ENCODE results near the gene RBL2. TPM values are rescaled to one million over a fixed set of nuclear protein-coding genes. Genes with fewer than 3 reads are reported as not detected.

RBL2 gene
- total and polyA plus RNA-seq, 2 of the 8 experiments (the other 6 are each of a cell fraction or from before 2014, with no cell fraction given), result 13.9 to 22.1 TPM

GRCh38 chr16:53515811-53516210 lies 81.5 kb downstream of the RBL2 start (continued):
- TF ChIP-seq ZNF274 (IDR thresholded peaks at IDR 0.05; ENCODE audit: borderline replicate concordance, extremely low read depth, low read length) (no peak), BRCA1 (IDR thresholded peaks at IDR 0.05; ENCODE audit: low read depth, low read length) (no peak), MAFK (IDR thresholded peaks at IDR 0.05; ENCODE audit: low read depth, low read length) (no peak), TCF12 (IDR thresholded peaks at IDR 0.05; ENCODE audit: low read depth, low read length) (no peak)
